GM19438 (cell line): Measurements from ENCODE around the gene MUC6.
"Not testable (repeated sequence)": the region's sequence is repeated elsewhere in the genome, so short reads cannot be mapped to it uniquely, and the experiment has no call there.

Experiments
- ATAC-seq: cut with Tn5 transposase; IDR thresholded peaks from one replicate; pipeline ENCODE4 v1.9.1; 2021; ENCODE audit warnings: low read depth; ENCODE audit not compliant: unreplicated experiment

MUC6 gene

GRCh38 chr11:991034-991433 lies 45.5 kb downstream of the MUC6 start:
- ATAC-seq: no peak

- ATAC-seq: no peak
Observed at GRCh38 chr11:990101-990500, 46.4 kb downstream of the MUC6 start.

GRCh38 chr11:987671-988070 lies 48.8 kb downstream of the MUC6 start:
- no peak for ATAC-seq

GRCh38 chr11:986952-987305 lies 49.6 kb downstream of the MUC6 start:
- no peak for ATAC-seq

- no peak for ATAC-seq
Observed at GRCh38 chr11:986270-986951, 50.1 kb downstream of the MUC6 start.

GRCh38 chr11:985848-986247 lies 50.7 kb downstream of the MUC6 start:
- ATAC-seq: no peak

- no peak for ATAC-seq
Observed at GRCh38 chr11:985406-985805, 51.1 kb downstream of the MUC6 start.

GRCh38 chr11:984546-984945 lies 52.0 kb downstream of the MUC6 start:
- no peak for ATAC-seq

- ATAC-seq: no peak
Observed at GRCh38 chr11:981764-982163, 54.8 kb downstream of the MUC6 start.

- no peak for ATAC-seq
Observed at GRCh38 chr11:980438-981357, 55.8 kb downstream of the MUC6 start.

GRCh38 chr11:978781-979180 lies 57.7 kb downstream of the MUC6 start:
- ATAC-seq: no peak

- no peak for ATAC-seq
Observed at GRCh38 chr11:977830-978720, 58.4 kb downstream of the MUC6 start.

GRCh38 chr11:976431-977160 lies 59.9 kb downstream of the MUC6 start:
- no peak for ATAC-seq

GRCh38 chr11:975827-976226 lies 60.7 kb downstream of the MUC6 start:
- ATAC-seq: no peak

- ATAC-seq: not testable (repeated sequence)
Observed at GRCh38 chr11:975376-975775, 61.1 kb downstream of the MUC6 start.

- ATAC-seq: no peak
Observed at GRCh38 chr11:973237-973636, 63.3 kb downstream of the MUC6 start.

GRCh38 chr11:972523-973211 lies 63.9 kb downstream of the MUC6 start:
- ATAC-seq: no peak

- no peak for ATAC-seq
Observed at GRCh38 chr11:971731-972365, 64.7 kb downstream of the MUC6 start.

- no peak for ATAC-seq
Observed at GRCh38 chr11:971092-971690, 65.3 kb downstream of the MUC6 start.
